Measurements from ENCODE around the gene HERC2.
"Not testable (repeated sequence)": the region's sequence is repeated elsewhere in the genome, so short reads cannot be mapped to it uniquely, and the experiment has no call there.

The HERC2 gene

GRCh38 chr15:28215521-28215920 lies 106.5 kb downstream of the HERC2 start:
- H3K36me3 ChIP-seq (ENCODE audit: insufficient read depth, low read length): peaks cover 23% of the 10 kb centered on the region
- H3K27me3 ChIP-seq (ENCODE audit: control insufficient read depth, insufficient read depth, low read length); H3K9ac ChIP-seq (ENCODE audit: low read depth, low read length); H3K4me1 ChIP-seq (ENCODE audit: control insufficient read depth, insufficient read depth, low read length); H3K4me2 ChIP-seq (ENCODE audit: low read length); H3K4me3 ChIP-seq (ENCODE audit: low read length); H3K9me3 ChIP-seq (replicated peaks; ENCODE audit: low read length): not testable (repeated sequence)

GRCh38 chr15:28214006-28214790 lies 107.8 kb downstream of the HERC2 start:
- H3K36me3 ChIP-seq (ENCODE audit: insufficient read depth, low read length): peaks cover 11% of the 10 kb centered on the region
- not testable (repeated sequence) for H3K4me3 ChIP-seq (ENCODE audit: low read length); H3K9me3 ChIP-seq (replicated peaks; ENCODE audit: low read length); H3K27me3 ChIP-seq (ENCODE audit: control insufficient read depth, insufficient read depth, low read length); H3K9ac ChIP-seq (ENCODE audit: low read depth, low read length); H3K4me2 ChIP-seq (ENCODE audit: low read length); H3K4me1 ChIP-seq (ENCODE audit: control insufficient read depth, insufficient read depth, low read length)

- H3K4me2 ChIP-seq (ENCODE audit: low read length); H3K9me3 ChIP-seq (replicated peaks; ENCODE audit: low read length); H3K4me3 ChIP-seq (ENCODE audit: low read length); H3K27me3 ChIP-seq (ENCODE audit: control insufficient read depth, insufficient read depth, low read length); H3K4me1 ChIP-seq (ENCODE audit: control insufficient read depth, insufficient read depth, low read length); H3K9ac ChIP-seq (ENCODE audit: low read depth, low read length): not testable (repeated sequence)
- H3K36me3 ChIP-seq (ENCODE audit: insufficient read depth, low read length): peaks cover 12% of the 10 kb centered on the region
Measured at GRCh38 chr15:28213393-28213792, 108.6 kb downstream of the HERC2 start.

- Histone ChIP-seq H3K4me3 (ENCODE audit: low read length) (no peak overlapping the region), H3K4me2 (ENCODE audit: low read length) (no peak overlapping the region), H3K27me3 (ENCODE audit: control insufficient read depth, insufficient read depth, low read length) (no peaks in the 10 kb centered on the region), H3K4me1 (ENCODE audit: control insufficient read depth, insufficient read depth, low read length) (no peaks in the 10 kb centered on the region), H3K36me3 (ENCODE audit: insufficient read depth, low read length) (peaks cover 3% of the 10 kb centered on the region), H3K9ac (ENCODE audit: low read depth, low read length) (no peak overlapping the region), H3K9me3 (replicated peaks; ENCODE audit: low read length) (no peaks in the 10 kb centered on the region)
Measured at GRCh38 chr15:28208583-28208982, 113.4 kb downstream of the HERC2 start.

- not testable (repeated sequence) for H3K27me3 ChIP-seq (ENCODE audit: control insufficient read depth, insufficient read depth, low read length); H3K4me3 ChIP-seq (ENCODE audit: low read length); H3K9ac ChIP-seq (ENCODE audit: low read depth, low read length); H3K4me2 ChIP-seq (ENCODE audit: low read length); H3K4me1 ChIP-seq (ENCODE audit: control insufficient read depth, insufficient read depth, low read length); H3K36me3 ChIP-seq (ENCODE audit: insufficient read depth, low read length); H3K9me3 ChIP-seq (replicated peaks; ENCODE audit: low read length)
Measured at GRCh38 chr15:28205640-28206039, 116.3 kb downstream of the HERC2 start.

GRCh38 chr15:28203055-28203828 lies 118.7 kb downstream of the HERC2 start:
- H3K4me3 ChIP-seq (ENCODE audit: low read length); H3K4me1 ChIP-seq (ENCODE audit: control insufficient read depth, insufficient read depth, low read length); H3K27me3 ChIP-seq (ENCODE audit: control insufficient read depth, insufficient read depth, low read length); H3K9ac ChIP-seq (ENCODE audit: low read depth, low read length); H3K9me3 ChIP-seq (replicated peaks; ENCODE audit: low read length); H3K4me2 ChIP-seq (ENCODE audit: low read length); H3K36me3 ChIP-seq (ENCODE audit: insufficient read depth, low read length): not testable (repeated sequence)

- not testable (repeated sequence) for H3K27me3 ChIP-seq (ENCODE audit: control insufficient read depth, insufficient read depth, low read length); H3K9me3 ChIP-seq (replicated peaks; ENCODE audit: low read length); H3K36me3 ChIP-seq (ENCODE audit: insufficient read depth, low read length); H3K9ac ChIP-seq (ENCODE audit: low read depth, low read length); H3K4me1 ChIP-seq (ENCODE audit: control insufficient read depth, insufficient read depth, low read length); H3K4me3 ChIP-seq (ENCODE audit: low read length); H3K4me2 ChIP-seq (ENCODE audit: low read length)
Measured at GRCh38 chr15:28202124-28202523, 119.9 kb downstream of the HERC2 start.

GRCh38 chr15:28198215-28198614 lies 123.8 kb downstream of the HERC2 start:
- peaks cover 10% of the 10 kb centered on the region for H3K36me3 ChIP-seq (ENCODE audit: insufficient read depth, low read length)
- H3K4me3 ChIP-seq (ENCODE audit: low read length); H3K9me3 ChIP-seq (replicated peaks; ENCODE audit: low read length); H3K4me1 ChIP-seq (ENCODE audit: control insufficient read depth, insufficient read depth, low read length); H3K4me2 ChIP-seq (ENCODE audit: low read length); H3K9ac ChIP-seq (ENCODE audit: low read depth, low read length); H3K27me3 ChIP-seq (ENCODE audit: control insufficient read depth, insufficient read depth, low read length): not testable (repeated sequence)

GRCh38 chr15:28197694-28198093 lies 124.3 kb downstream of the HERC2 start:
- H3K9me3 ChIP-seq (replicated peaks; ENCODE audit: low read length); H3K9ac ChIP-seq (ENCODE audit: low read depth, low read length); H3K4me1 ChIP-seq (ENCODE audit: control insufficient read depth, insufficient read depth, low read length); H3K27me3 ChIP-seq (ENCODE audit: control insufficient read depth, insufficient read depth, low read length); H3K4me3 ChIP-seq (ENCODE audit: low read length); H3K4me2 ChIP-seq (ENCODE audit: low read length): not testable (repeated sequence)
- H3K36me3 ChIP-seq (ENCODE audit: insufficient read depth, low read length): peaks cover 10% of the 10 kb centered on the region

GRCh38 chr15:28196581-28196980 lies 125.4 kb downstream of the HERC2 start:
- not testable (repeated sequence) for H3K4me2 ChIP-seq (ENCODE audit: low read length)

GRCh38 chr15:28192772-28193171 lies 129.2 kb downstream of the HERC2 start:
- H3K4me1 ChIP-seq (ENCODE audit: control insufficient read depth, insufficient read depth, low read length): peaks cover 7% of the 10 kb centered on the region
- H3K4me2 ChIP-seq (ENCODE audit: low read length): no peak overlapping the region
- H3K4me3 ChIP-seq (ENCODE audit: low read length): no peak overlapping the region
- no peaks in the 10 kb centered on the region for H3K9me3 ChIP-seq (replicated peaks; ENCODE audit: low read length)
- peak overlapping the region; percentile 24 for H3K9ac ChIP-seq (ENCODE audit: low read depth, low read length)
- peaks cover 31% of the 10 kb centered on the region for H3K36me3 ChIP-seq (ENCODE audit: insufficient read depth, low read length)
- no peaks in the 10 kb centered on the region for H3K27me3 ChIP-seq (ENCODE audit: control insufficient read depth, insufficient read depth, low read length)

More at GRCh38 chr15:28196581-28196980, 125.4 kb downstream of the HERC2 start:
- H3K9me3 ChIP-seq (replicated peaks; ENCODE audit: low read length); H3K27me3 ChIP-seq (ENCODE audit: control insufficient read depth, insufficient read depth, low read length); H3K4me3 ChIP-seq (ENCODE audit: low read length); H3K4me1 ChIP-seq (ENCODE audit: control insufficient read depth, insufficient read depth, low read length); H3K9ac ChIP-seq (ENCODE audit: low read depth, low read length): not testable (repeated sequence)
- H3K36me3 ChIP-seq (ENCODE audit: insufficient read depth, low read length): peaks cover 12% of the 10 kb centered on the region

- Histone ChIP-seq H3K4me3 (ENCODE audit: low read length) (no peak overlapping the region), H3K4me1 (ENCODE audit: control insufficient read depth, insufficient read depth, low read length) (peaks cover 7% of the 10 kb centered on the region), H3K9me3 (replicated peaks; ENCODE audit: low read length) (no peaks in the 10 kb centered on the region), H3K9ac (ENCODE audit: low read depth, low read length) (peak overlapping the region; percentile 24), H3K4me2 (ENCODE audit: low read length) (peak overlapping the region; percentile 43), H3K36me3 (ENCODE audit: insufficient read depth, low read length) (peaks cover 37% of the 10 kb centered on the region), H3K27me3 (ENCODE audit: control insufficient read depth, insufficient read depth, low read length) (no peaks in the 10 kb centered on the region)
Measured at GRCh38 chr15:28191832-28192231, 130.1 kb downstream of the HERC2 start.
